Right lobe of liver (tissue), 4 donors: ENCODE data around the gene XRCC6.

Experiments used
- POLR2A ChIP-seq: fragments of 450-650 bp; IDR thresholded peaks from one replicate; pipeline ENCODE4 v1.6.1; 2017; ENCODE audit warnings: antibody characterized with exemption, mild to moderate bottlenecking
- TF ChIP-seq, protein P1 (sequence below), 4 donors: fragments of 200-600 bp in 3 of 4; fragments of 450-650 bp in 1 of 4; IDR thresholded peaks; one replicate each; pipeline versions ENCODE4 v1.5.1 to v1.8.0; 2016 to 2022; ENCODE audit warnings: antibody characterized with exemption in 4 of 4, mild to moderate bottlenecking in 2 of 4
- donor health status: DM: no; HTN: no; CAD: no.
- donor health status: DM: no; HTN: no; CAD: no.
- donor health status: DM: no; HTN: yes; CAD: no.

DNA sequence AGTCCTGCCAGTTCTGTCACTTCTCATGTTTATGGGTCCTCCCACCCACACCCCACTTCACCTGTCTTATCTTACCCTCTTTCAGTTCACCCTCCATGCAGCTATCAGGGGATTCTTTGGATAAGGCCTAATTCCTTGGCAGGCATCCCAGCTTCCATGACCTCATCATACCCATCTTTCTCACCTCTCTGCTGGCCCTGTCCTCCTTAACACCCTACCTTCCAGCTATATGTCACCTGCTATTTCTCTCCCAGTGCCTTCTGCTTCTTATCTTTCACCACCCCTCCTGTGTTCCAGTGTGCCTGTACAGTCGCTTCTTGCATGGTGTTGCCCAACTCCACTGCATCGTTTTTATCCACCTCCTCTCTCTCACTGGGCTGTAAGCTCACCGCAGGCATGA lies 39.3 kb downstream of the XRCC6 start:
- TF ChIP-seq, protein P1, sequence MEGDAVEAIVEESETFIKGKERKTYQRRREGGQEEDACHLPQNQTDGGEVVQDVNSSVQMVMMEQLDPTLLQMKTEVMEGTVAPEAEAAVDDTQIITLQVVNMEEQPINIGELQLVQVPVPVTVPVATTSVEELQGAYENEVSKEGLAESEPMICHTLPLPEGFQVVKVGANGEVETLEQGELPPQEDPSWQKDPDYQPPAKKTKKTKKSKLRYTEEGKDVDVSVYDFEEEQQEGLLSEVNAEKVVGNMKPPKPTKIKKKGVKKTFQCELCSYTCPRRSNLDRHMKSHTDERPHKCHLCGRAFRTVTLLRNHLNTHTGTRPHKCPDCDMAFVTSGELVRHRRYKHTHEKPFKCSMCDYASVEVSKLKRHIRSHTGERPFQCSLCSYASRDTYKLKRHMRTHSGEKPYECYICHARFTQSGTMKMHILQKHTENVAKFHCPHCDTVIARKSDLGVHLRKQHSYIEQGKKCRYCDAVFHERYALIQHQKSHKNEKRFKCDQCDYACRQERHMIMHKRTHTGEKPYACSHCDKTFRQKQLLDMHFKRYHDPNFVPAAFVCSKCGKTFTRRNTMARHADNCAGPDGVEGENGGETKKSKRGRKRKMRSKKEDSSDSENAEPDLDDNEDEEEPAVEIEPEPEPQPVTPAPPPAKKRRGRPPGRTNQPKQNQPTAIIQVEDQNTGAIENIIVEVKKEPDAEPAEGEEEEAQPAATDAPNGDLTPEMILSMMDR (IDR thresholded peaks at IDR 0.05) = no peak
- no peak for TF ChIP-seq POLR2A
